ENCODE results near the gene SLC22A31.
"Not testable (repeated sequence)": the region's sequence is repeated elsewhere in the genome, so short reads cannot be mapped to it uniquely, and the experiment has no call there.

Gene SLC22A31

DNA sequence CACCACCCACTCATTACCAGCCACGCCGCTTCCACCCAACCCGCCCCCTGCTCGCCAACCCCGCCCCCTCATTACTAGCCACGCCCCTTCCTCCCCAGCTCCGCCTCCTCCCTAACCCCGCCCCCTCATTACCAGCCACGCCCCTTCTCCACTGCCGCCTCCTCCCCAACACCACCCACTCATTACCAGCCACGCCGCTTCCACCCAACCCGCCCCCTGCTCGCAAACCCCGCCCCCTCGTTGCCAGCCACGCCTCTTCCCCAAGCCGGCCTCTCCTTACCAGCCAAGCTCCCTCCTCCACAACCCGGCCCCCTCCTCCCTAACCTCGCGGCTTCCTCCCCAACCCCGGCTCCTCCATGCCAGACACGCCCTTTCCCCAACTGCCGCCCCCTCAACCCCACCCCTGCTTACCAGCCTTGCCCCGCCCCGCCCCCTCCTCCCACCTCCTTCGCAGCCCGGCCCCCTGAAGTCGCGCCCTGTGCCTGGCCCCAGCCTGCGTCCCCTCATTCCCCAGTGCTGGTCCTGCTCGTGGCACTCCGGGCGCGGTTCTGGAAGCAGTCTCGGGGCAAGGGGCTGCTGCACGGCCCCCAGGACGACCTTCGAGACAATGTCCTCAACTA, 7.3 kb downstream of the SLC22A31 start:
- FAIRE-seq, result no peak

DNA sequence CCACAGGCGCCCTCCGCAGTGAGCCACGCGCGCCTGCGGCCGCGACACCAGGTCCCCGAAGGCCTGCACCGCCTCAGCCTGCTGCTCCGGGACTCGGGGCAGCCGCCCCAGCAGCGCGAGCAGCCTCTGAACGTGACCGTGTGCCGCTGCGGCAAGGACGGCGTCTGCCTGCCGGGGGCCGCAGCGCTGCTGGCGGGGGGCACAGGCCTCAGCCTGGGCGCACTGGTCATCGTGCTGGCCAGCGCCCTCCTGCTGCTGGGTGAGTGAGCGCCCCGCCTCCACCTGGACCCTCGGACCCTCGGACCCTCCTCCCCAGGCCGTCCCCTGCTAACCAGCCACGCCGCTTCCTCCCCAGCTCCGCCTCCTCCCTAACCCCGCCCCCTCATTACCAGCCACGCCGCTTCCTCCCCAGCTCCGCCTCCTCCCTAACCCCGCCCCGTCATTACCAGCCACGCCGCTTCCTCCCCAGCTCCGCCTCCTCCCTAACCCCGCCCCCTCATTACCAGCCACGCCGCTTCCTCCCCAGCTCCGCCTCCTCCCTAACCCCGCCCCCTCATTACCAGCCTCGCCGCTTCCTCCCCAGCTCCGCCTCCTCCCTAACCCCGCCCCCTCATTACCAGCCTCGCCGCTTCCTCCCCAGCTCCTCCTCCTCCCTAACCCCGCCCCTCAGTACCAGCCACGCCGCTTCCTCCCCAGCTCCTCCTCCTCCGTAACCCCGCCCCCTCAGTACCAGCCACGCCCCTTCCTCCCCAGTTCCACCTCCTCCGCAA, 8.0 kb downstream of the SLC22A31 start:
- not testable (repeated sequence) for FAIRE-seq

DNA sequence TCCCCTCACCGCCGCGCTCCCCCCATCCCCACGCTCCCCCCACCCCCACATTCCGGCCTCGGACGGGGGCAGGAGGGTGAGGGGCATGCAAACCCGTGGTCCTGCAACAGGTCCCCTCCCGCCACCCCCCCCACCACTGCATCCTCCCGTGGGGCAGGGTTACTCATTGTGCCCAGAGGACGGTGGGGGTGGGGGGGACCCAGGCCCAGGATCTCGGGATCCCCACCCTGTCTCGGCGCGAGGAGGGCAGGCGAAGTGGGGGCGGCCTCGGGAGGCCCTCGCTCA, 8.5 kb downstream of the SLC22A31 start:
- no peak for FAIRE-seq

DNA sequence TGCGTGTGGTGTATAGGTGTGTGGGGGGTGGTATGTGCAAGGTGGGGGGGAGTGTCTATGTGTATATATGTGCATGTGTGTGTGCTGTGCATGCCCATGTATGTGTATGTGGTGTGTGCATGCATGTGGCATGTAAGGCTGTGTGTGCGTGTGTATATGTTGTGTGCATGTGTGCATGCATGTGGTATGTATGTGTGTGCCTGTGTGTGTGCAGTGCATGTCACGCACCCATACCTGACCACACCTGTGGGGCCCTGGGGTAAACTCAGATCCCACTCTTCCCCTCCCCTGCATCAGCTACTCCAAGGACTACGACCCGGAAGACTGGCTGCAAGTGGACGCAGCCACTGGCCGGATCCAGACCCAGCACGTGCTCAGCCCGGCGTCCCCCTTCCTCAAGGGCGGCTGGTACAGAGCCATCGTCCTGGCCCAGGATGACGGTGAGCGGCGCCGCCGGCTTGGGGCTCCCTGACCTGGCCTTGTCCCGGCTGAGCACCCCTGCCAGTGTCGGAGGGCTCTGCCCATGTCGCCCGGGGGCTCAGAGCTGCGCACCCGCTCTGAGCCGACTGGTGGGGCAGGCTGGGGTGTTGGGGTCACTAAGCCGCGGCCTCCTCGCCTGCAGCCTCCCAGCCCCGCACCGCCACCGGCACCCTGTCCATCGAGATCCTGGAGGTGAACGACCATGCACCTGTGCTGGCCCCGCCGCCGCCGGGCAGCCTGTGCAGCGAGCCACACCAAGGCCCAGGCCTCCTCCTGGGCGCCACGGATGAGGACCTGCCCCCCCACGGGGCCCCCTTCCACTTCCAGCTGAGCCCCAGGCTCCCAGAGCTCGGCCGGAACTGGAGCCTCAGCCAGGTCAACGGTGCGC, 9.1 kb downstream of the SLC22A31 start:
- no peak for FAIRE-seq

DNA sequence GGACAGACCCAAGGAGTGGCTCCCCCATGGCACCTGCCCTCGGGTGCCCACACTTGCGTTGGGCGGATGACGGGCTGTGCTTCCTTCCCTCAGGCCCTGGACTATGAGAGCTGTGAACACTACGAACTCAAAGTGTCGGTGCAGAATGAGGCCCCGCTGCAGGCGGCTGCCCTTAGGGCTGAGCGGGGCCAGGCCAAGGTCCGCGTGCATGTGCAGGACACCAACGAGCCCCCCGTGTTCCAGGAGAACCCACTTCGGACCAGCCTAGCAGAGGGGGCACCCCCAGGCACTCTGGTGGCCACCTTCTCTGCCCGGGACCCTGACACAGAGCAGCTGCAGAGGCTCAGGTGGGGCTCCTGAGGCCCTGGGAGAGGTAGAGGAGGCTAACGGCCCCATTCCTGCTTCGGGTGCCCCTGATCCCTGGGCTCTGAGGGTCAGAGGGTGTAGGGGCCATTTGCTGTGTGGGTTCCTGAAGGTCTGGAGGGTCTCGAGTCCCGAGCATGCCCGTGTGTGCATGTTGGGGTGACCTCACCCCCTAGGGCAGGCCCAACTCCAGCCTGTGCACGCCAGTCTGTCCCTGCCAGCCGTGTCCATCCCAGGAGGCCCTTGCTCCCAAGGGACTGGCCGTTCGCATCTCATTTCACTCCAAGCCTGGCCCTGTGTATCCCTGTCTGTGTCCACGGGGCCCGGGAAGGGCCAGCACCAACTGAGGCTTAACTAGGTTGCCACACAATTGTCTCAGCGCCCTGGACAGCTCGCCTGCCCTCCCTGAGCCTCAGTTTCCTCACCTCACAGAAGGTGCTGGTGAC, 10.0 kb downstream of the SLC22A31 start:
- FAIRE-seq, result no peak

DNA sequence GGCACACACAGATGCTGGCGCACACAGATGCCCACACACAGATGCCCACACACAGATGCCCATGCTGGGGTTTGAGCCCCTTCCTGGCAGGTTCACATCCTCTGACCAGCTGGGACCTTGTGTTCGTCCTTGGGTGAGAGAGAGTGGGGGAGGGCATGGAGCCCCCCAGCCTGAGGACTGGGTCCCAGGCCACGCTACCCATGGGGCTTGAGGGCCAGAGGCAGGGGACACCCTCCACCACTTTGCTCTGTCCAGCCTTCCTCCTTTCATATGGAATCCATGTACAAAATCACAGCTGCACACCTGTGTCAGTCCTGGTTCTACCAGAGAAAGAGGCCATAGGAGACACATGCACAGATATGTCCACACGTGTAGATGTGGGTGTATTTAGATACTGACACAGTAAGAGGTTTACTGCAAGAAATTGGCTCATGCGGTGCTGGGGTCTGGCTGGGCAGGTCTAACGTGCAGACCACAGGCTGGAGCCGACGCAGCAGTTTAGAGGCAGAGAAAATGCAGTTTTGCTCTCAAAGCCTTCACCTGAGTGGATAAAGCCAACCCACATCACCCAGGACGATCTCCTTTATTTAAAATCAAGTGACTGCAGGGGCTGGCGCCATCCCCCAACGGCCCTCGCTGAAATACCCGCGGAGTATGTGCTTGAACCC, 10.8 kb downstream of the SLC22A31 start:
- FAIRE-seq, result no peak

DNA sequence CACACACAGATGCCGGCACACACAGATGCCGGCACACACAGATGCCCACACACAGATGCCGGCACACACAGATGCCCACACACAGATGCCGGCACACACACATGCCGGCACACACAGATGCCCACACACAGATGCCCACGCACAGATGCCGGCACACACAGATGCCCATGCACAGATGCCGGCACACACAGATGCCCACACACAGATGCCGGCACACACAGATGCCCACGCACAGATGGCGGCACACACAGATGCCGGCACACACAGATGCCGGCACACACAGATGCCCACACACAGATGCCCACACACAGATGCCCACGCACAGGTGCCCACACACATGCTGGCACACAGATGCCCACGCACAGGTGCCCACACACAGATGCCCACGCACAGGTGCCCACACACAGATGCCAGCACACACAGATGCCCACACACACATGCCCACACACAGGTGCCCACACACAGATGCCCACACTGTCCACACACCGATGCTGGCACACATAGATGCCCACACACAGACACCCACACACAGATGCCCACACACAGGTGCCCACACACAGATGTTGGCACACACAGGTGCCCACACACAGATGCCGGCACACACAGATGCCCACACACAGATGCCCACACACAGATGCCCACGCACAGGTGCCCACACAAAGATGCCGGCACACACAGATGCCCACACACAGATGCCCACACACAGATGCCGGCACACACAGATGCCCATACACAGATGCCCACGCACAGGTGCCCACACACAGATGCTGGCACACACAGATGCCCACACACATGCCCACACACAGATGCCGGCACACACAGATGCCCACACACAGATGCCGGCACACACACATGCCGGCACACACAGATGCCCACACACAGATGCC, 11.6 kb downstream of the SLC22A31 start:
- FAIRE-seq, result not testable (repeated sequence)

DNA sequence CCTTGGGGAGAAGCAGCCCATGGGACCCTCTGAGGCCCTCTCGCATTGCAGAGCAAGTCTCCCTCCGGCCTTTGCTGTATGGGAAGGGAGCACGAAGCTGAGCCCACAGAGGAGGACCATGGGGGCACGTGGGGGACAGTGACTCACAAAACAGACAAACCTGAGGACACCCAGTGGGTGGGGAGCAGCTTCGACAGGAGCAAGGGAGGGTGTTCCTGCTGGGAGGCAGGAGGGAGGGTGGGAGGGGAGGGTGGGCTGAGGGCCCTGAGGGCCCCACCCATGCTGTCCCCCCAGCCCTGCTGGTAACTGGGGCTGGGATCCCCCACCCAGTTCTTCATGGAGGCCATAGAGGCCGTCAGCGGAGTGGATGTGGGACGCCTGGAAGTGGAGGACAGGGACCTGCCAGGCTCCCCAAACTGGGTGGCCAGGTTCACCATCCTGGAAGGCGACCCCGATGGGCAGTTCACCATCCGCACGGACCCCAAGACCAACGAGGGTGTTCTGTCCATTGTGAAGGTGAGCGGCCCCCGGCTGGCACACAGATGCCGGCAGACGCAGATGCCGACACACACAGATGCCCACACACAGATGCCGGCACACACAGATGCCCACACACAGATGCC, 12.5 kb downstream of the SLC22A31 start:
- no peak for FAIRE-seq

DNA sequence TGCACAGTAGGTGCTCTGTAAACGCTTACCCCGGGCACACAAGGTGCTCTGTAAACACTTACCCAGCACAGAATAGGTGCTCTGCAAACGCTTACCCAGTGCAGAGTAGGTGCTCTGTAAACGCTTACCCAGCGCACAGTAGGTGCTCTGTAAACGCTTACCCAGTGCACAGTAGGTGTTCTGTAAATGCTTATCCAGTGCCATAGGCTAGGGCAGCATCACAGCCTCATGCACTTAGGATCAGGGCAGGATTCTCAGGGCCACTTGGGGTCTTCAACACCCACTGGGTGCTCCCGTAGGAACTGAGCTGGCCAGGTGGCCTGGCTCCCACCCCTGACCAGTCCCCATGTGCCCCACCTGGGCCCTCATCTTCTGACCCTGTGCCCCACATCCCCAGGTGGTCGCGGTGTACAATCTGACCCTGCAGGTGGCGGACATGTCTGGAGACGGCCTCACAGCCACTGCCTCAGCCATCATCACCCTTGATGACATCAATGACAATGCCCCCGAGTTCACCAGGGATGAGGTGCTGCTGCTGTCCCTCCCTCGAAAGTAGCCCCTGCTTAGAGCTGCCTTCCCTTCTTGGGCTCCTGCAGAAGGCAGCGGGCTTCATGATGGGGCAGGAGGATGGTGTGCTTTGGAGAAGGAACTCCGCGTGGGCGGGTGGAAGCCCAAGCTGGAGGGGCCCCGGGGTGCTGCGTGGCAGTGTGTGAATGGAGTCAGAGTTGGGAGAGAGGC, 13.1 kb downstream of the SLC22A31 start:
- FAIRE-seq, result no peak

DNA sequence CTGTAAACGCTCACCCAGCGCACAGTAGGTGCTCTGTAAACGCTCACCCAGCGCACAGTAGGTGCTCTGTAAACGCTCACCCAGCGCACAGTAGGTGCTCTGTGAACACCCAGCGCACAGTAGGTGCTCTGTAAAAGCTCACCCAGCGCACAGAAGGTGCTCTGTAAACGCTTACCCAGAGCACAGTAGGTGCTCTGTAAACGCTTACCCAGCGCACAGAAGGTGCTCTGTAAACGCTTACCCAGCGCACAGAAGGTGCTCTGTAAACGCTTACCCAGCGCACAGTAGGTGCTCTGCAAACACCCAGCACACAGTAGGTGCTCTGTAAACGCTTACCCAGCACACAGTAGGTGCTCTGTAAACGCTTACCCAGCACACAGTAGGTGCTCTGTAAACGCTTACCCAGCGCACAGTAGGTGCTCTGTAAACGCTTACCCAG, 13.7 kb downstream of the SLC22A31 start:
- not testable (repeated sequence) for FAIRE-seq

DNA sequence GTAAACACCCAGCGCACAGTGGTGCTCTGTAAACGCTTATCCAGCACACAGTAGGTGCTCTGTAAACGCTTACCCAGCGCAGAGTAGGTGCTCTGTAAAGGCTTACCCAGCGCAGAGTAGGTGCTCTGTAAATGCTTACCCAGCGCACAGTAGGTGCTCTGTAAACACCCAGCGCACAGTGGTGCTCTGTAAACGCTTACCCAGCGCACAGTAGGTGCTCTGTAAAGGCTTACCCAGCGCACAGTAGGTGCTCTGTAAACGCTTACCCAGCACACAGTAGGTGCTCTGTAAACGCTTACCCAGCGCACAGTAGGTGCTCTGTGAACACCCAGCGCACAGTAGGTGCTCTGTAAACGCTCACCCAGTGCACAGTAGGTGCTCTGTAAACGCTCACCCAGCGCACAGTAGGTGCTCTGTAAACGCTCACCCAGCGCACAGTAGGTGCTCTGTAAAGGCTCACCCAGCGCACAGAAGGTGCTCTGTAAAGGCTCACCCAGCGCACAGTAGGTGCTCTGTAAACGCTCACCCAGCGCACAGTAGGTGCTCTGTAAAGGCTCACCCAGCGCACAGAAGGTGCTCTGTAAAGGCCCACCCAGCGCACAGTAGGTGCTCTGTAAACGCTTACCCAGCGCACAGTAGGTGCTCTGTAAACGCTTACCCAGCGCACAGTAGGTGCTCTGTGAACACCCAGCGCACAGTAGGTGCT, 14.3 kb downstream of the SLC22A31 start:
- FAIRE-seq, result not testable (repeated sequence)

DNA sequence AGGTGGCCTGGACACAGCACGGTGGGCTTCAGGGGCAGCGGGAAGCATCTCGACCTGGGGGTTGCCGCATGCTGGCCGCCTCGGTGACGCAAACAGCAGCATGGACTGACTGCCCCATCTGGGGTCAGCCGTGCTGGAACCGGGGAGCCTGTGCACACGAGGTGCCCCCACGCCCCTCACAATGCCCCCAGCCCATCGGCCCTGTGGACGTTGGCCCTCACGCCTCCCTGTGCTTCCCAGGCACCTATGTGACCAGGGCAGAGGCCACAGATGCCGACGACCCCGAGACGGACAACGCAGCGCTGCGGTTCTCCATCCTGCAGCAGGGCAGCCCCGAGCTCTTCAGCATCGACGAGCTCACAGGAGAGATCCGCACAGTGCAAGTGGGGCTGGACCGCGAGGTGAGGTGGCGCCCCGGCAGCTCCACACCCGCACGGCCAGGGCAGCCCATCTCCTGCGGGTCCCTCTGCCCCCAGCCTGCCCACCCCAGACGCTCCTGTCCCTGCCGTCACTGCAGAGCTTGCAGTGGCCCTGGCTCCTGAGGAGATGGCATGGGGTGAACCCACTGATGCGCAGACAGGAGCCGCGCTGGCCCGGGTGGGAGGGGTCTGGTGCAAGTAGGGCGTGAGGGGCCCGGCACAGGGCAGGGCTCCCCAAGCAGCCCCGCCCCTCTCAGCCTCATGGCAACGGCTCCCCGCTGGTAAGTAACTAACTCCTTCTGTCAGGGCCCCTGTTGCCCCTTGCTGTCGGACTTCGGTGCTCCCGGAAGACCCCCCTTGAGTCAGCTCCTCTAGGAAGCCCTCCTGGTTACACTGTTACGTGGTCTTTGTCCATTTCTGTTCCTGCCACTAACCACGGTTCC, 15.2 kb downstream of the SLC22A31 start:
- FAIRE-seq, result no peak

DNA sequence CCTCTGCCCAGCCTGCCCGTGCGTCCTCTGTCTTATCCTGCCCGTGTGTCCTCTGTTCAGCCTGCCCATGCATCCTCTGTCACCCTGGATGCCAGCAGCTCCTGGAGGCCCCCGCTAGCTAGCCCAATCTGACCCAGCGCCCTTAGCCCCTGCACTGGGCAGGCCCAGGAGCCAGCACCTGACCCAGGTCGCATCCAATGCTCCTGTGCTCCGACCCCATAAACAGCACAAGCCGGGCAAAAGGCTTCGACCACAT, 15.7 kb downstream of the SLC22A31 start:
- FAIRE-seq, result no peak

DNA sequence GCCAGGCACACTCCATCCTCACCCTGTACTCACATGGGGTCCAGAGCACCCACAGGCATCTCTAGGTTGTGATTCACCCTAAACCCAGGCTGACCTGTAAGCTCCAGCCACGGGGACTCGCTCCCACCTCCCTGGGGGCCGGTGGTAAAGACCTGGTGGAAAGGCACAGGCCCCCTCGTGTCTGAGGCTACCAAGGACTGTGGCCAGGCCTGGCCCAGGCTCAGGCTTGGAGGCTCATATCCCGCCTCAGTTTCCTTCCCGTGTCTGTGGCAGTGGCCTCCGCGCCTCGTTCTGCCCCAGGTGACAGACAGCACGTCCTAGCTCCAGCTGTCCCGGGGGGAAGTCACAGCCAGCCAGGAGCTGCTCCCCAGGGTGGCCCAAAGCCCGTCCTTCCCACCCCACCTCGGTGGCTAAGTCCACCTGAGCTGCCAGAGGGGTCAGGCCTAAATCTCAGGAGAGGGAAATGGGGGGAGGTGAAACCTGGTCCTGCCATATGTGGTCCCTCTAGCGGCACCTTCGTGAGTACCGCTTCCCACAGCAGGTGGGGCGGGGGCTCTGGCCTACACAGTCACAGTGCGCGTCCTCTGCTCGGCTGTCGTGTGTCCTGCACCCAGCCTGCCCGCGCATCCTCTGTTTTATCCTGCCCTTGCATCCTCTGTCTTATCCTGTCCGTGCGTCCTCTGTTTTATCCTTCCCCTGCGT, 16.2 kb downstream of the SLC22A31 start:
- no peak for FAIRE-seq

DNA sequence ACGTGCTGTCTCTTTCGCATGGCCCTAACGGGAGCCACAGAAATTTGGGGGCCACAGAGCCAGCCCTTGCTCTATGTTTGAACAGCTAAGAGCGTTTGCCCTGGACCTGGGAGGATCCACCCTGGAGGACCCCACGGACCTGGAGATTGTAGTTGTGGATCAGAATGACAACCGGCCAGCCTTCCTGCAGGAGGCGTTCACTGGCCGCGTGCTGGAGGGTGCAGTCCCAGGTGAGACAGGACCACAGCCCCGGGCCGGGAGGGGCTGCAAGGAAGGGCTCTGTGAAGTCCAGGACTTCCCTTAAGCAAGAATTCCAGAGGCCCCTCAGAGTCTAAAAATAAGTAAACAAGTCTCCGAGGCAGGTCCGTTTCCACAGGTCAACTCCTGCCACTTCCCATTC, 16.9 kb downstream of the SLC22A31 start:
- no peak for FAIRE-seq

DNA sequence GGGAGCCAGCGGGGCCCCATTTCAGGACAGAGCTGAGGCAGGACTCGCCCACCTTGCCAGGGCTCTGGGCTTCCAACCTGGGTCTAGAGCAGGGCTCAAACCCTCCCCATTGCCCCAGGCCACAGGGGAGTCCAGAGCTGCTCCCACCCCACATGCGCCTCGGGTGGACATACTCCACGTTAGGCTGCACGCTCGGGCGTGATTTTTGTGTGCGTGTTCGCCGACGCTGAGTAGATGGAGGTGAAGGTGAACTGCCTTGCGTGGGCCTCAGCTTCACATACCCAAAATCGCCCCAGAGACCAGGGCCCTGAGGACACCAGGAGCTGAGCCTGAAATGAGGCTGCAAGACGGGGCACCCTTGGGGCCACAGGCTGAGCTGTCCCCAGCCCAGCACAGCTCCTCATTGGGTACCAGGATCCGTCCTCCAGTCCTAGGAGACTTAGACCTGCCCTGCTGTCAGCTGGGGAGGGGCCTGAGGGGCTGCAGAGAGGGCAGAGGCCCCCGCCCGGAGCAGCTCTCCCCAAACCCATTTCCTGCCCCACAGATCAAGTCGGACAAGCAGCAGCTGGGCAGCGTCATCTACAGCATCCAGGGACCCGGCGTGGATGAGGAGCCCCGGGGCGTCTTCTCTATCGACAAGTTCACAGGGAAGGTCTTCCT, 20.6 kb downstream of the SLC22A31 start:
- FAIRE-seq, result no peak

DNA sequence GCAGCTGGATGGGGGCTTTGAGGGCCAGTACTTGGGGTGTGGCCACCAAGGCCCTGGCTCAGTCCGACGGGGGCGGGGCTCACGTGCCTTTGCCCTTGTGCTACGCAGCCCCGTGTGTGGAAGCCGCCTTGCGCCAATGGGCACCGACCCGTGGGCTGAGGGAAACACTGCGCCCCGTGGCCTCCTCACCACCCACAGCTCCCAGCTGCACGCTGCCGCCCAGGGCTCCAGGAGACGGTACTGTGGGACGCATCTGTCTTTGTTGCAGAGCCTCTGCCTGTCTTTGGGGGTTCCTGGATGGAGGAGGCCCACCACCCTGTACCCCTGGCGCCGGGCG, 21.2 kb downstream of the SLC22A31 start:
- no peak for FAIRE-seq
